ENCODE results near the gene SMARCD3. TPM values are rescaled to one million over a fixed set of nuclear protein-coding genes. Genes with fewer than 3 reads are reported as not detected.

The SMARCD3 gene
- 1 to 10 TPM; 2.4 to 10.0 TPM for total RNA-seq

DNA sequence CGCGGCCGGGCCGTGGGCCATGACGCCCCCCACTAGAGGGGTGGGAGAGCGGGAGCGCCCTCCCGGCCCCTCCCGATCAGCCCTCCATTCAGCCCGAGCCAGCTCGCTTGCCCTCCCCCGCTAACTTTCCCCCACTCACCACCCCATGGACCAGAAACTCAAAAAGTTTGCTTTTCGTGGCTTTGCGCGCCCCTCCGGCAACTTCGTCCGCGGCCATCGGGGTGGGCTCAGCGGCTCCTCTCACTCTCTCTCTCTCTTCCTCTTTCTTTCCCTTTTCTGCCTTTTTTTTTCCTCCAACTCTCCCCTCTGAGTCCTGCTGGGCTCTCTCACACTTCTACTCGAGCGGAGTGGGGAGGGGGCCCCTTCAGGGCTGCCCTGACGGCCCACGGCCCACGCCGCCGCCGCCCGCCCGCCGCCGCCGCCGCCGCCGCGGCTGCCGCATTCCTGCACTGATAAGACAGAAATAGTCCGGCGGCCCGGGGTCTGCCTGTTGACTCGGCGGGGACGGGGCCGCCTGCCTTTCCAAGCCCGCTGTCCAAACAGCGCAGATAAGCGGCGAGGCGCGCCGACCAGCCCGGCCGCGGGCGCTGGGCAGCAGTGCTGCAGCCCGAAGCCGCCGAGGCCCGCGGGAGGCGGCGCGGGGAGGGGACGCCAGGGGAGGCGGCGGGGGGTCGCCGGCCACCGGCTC lies at the start of gene SMARCD3:
Gene SMARCD3, minus strand, starts transcription at position 349 of the 688 bp plus-strand sequence. Its CDS starts 132 bp downstream, at position 217.
- Mint-ChIP-seq H3K27ac (no peak within 1 kb of the TSS), H3K36me3 (peaks cover 0 to 8% of the 10 kb centered on the region in 2 donors), H3K9me3 (no peaks in the 10 kb centered on the region)
- ATAC-seq: peak in 1 of 2 donors; percentile 9
- no peak for DNase-seq (ENCODE audit: low spot score in 2 of 2)

- ATAC-seq (no peak), DNase-seq (ENCODE audit: low spot score in 2 of 2) (no peak)
- Mint-ChIP-seq H3K9me3 (peaks cover 4 to 5% of the 10 kb centered on the region in 2 donors), H3K36me3 (no peaks in the 10 kb centered on the region), H3K27ac (no peak overlapping the region)
Measured at GRCh38 chr7:151296202-151296992, 47.9 kb upstream of the SMARCD3 start.

DNA sequence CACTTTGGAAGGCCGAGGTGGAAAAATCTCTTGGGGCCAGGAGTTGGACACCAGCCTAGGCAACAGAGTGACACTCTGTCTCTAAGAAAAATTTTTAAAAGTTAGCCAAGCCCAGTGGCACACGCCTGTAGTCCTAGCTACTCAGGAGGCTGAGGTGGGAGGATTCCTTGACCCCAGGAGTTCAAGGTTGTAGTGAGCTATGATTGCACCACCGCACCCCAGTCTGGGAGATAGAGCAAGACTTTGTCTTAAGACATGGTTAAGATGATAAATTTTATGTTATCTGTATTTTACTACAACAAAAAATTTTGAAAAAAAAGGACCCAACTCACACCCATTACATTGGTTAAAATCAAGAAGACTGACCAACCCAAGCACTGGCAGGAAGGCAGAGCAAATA lies 44.4 kb upstream of the SMARCD3 start:
- no peak overlapping the region for H3K27ac Mint-ChIP-seq
- peaks cover 0 to 5% of the 10 kb centered on the region in 2 donors for H3K9me3 Mint-ChIP-seq
- no peaks in the 10 kb centered on the region for H3K36me3 Mint-ChIP-seq
- no peak for DNase-seq (ENCODE audit: low spot score in 2 of 2)
- ATAC-seq: no peak

DNA sequence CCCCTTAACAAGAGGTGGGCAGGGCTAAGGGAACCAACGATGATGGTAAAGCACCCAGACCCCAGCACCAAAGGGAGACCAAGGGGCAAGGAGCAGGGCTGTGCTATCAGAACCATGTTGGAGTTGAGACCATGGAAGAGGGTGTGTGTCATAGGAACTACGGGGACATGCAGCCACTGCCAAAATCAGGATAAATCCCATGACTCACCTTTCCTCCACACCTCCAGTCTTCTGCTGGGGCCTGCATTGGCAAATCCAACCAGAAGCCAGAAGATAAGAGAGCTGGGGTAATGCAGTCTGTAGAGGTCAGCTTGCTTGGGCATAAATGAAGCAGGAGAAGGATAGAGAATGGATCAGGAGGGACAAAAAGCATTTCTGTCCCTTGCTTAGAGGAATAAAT lies 42.7 kb upstream of the SMARCD3 start:
- H3K9me3 Mint-ChIP-seq: peaks cover 0 to 2% of the 10 kb centered on the region in 2 donors
- H3K27ac Mint-ChIP-seq: no peak overlapping the region
- no peaks in the 10 kb centered on the region for H3K36me3 Mint-ChIP-seq
- peak in 1 of 2 donors; percentile 9 for DNase-seq (ENCODE audit: low spot score in 2 of 2)
- no peak for ATAC-seq

GRCh38 chr7:151290355-151290760 lies 41.9 kb upstream of the SMARCD3 start:
- Mint-ChIP-seq H3K9me3 (no peaks in the 10 kb centered on the region), H3K36me3 (no peaks in the 10 kb centered on the region), H3K27ac (no peak overlapping the region)
- DNase-seq (ENCODE audit: low spot score in 2 of 2): no peak
- no peak for ATAC-seq

DNA sequence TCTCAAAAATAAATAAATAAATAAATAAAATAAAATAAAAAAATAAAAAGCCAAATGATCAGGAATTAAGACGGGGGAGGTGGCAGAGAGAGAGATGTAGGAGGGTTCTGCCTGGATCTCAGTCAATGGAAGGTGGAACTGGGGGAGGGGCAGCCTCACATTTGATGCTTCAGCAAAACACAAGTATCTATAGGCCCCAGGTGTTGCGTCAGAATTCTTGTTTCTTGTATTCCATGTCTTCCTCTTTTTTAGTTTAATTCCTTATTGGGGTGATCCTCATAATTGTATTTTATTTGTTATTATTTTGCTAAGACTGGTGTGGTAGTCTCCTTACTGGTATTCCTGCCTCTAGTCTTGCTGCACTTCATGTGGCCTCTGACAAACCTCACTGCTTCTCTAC lies 41.4 kb upstream of the SMARCD3 start:
- Mint-ChIP-seq H3K36me3 (no peaks in the 10 kb centered on the region), H3K9me3 (no peaks in the 10 kb centered on the region), H3K27ac (no peak overlapping the region)
- no peak for ATAC-seq
- no peak for DNase-seq (ENCODE audit: low spot score in 2 of 2)

GRCh38 chr7:151286148-151286547 lies 37.7 kb upstream of the SMARCD3 start:
- Mint-ChIP-seq H3K36me3 (no peaks in the 10 kb centered on the region), H3K9me3 (no peaks in the 10 kb centered on the region), H3K27ac (no peak overlapping the region)
- ATAC-seq (peak; percentile 50 to 95), DNase-seq (ENCODE audit: low spot score in 2 of 2) (no peak)

GRCh38 chr7:151283302-151283701 lies 34.8 kb upstream of the SMARCD3 start:
- ATAC-seq: no peak
- no peaks in the 10 kb centered on the region for H3K36me3 Mint-ChIP-seq
- no peak overlapping the region for H3K27ac Mint-ChIP-seq

GRCh38 chr7:151282111-151282510 lies 33.6 kb upstream of the SMARCD3 start:
- ATAC-seq (no peak), DNase-seq (ENCODE audit: low spot score in 2 of 2) (no peak)
- Mint-ChIP-seq H3K36me3 (no peaks in the 10 kb centered on the region), H3K9me3 (no peaks in the 10 kb centered on the region), H3K27ac (no peak overlapping the region)

More at GRCh38 chr7:151283302-151283701, 34.8 kb upstream of the SMARCD3 start:
- DNase-seq (ENCODE audit: low spot score in 2 of 2): no peak
- no peaks in the 10 kb centered on the region for H3K9me3 Mint-ChIP-seq

DNA sequence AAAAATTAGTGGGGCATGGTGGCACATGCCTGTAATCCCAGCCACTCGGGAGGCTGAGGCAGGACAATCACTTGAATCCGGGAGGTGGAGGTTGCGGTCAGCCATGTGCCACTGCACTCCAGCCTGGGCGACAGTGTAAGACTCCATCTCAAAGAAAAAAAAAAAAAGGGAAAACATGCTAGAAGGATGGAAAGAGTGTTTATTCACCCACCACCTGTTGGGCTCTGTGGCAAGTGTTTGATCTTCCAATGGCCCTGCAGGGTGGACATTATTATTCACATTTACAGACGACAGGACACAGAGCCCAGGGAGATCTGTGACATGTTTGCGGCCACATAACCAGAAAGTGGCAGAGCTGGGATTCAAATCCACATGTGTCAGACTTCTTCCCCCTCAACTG lies 33.2 kb upstream of the SMARCD3 start:
- Mint-ChIP-seq H3K9me3 (no peaks in the 10 kb centered on the region), H3K27ac (no peak overlapping the region), H3K36me3 (no peaks in the 10 kb centered on the region)
- ATAC-seq (no peak), DNase-seq (ENCODE audit: low spot score in 2 of 2) (no peak)

DNA sequence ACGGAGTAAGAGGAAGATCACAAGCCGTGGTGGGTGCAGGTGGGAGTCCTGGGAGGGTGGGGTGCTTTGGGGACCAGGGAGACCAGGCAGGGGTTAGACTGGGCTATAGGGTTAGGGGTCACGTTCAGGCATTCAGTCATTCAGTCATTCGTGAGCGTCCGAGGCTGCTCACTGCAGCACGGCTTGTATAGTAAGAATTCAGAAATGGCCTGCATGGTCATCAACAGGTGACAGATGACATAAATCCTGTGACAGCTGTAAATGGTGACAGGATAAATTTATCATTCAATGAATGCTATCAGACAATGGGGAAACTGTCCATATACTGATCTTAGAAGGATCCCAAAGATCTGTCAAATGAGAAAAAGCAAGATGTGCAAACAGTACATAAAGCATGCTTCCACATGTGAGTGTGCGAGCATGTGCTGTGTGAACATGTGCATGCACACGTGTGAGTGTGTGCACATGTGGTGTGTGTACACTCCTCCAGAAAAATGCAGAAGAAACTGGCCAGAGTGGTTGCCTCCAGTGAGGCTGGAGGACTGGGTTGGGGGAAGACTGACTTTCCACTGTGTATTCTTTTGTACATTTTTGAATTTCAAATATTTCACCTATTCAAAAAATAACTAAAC lies 32.0 kb upstream of the SMARCD3 start:
- ATAC-seq (no peak), DNase-seq (ENCODE audit: low spot score in 2 of 2) (no peak)
- H3K27ac Mint-ChIP-seq: no peak overlapping the region
- no peaks in the 10 kb centered on the region for H3K9me3 Mint-ChIP-seq
- H3K36me3 Mint-ChIP-seq: no peaks in the 10 kb centered on the region

GRCh38 chr7:151279868-151280267 lies 31.4 kb upstream of the SMARCD3 start:
- Mint-ChIP-seq H3K9me3 (no peaks in the 10 kb centered on the region), H3K27ac (no peak overlapping the region), H3K36me3 (no peaks in the 10 kb centered on the region)
- DNase-seq (ENCODE audit: low spot score in 2 of 2): no peak
- no peak for ATAC-seq

- Mint-ChIP-seq H3K27ac (no peak overlapping the region), H3K9me3 (no peaks in the 10 kb centered on the region), H3K36me3 (no peaks in the 10 kb centered on the region)
- no peak for ATAC-seq
- no peak for DNase-seq (ENCODE audit: low spot score in 2 of 2)
Measured at GRCh38 chr7:151278949-151279348, 30.5 kb upstream of the SMARCD3 start.

DNA sequence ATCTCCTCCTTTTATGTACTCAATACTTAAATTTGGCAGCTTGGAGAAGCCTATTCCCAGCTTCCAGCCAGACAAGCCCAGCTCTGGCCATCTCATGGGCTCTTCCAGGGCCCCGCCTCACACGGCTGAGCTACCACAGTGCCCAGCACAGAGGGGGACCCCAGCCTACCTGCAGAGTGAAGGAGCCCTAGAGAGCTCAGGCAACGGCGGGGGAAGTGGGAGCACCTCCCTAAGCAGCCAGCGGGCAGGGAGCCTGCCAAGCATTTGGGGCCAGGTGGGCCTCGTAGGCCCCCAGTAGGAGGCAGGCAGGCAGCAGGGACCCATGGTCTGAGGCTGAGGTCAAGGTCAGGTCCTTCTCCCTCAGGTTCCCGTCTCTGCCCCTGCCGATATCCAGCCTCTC lies 29.1 kb upstream of the SMARCD3 start:
- DNase-seq (ENCODE audit: low spot score in 2 of 2) (no peak), ATAC-seq (peak in 1 of 2 donors; percentile 8)
- Mint-ChIP-seq H3K9me3 (no peaks in the 10 kb centered on the region), H3K36me3 (no peaks in the 10 kb centered on the region), H3K27ac (peak overlapping the region in 1 of 2 donors; percentile 69)

- Mint-ChIP-seq H3K36me3 (no peaks in the 10 kb centered on the region), H3K27ac (no peak overlapping the region), H3K9me3 (no peaks in the 10 kb centered on the region)
- peak in 1 of 2 donors; percentile 66 for DNase-seq (ENCODE audit: low spot score in 2 of 2)
- ATAC-seq: peak; percentile 87 to 89
Measured at GRCh38 chr7:151276666-151277590, 28.4 kb upstream of the SMARCD3 start.

GRCh38 chr7:151275813-151276577 lies 27.5 kb upstream of the SMARCD3 start:
- DNase-seq (ENCODE audit: low spot score in 2 of 2): no peak
- Mint-ChIP-seq H3K9me3 (no peaks in the 10 kb centered on the region), H3K27ac (peak overlapping the region in 1 of 2 donors; percentile 63), H3K36me3 (no peaks in the 10 kb centered on the region)
- no peak for ATAC-seq
